Measurements from ENCODE around the gene TMEM38B. TPM values are rescaled to one million over a fixed set of nuclear protein-coding genes. Genes with fewer than 3 reads are reported as not detected.
A peak's percentile ranks its signal among the peaks of the same experiment; 100 is the strongest.
"Not testable (repeated sequence)": the region's sequence is repeated elsewhere in the genome, so short reads cannot be mapped to it uniquely, and the experiment has no call there.

TMEM38B gene
- total and polyA plus RNA-seq, 3 experiments from 2014 or later = 16.1 to 19.2 (median 18.5) TPM

- no peak overlapping the region for H3K27ac Mint-ChIP-seq
- Histone ChIP-seq H3K27ac (ENCODE audit: low read depth, low read length) (no peak overlapping the region), H3K9me3 (ENCODE audit: low read length) (no peaks in the 10 kb centered on the region), H3K27me3 (ENCODE audit: insufficient read depth, low read length, poor library complexity, severe bottlenecking) (no peaks in the 10 kb centered on the region), H3K36me3 (ENCODE audit: insufficient read depth, low read length) (no peaks in the 10 kb centered on the region), H3K4me1 (ENCODE audit: insufficient read depth, low read length) (no peaks in the 10 kb centered on the region), H3K4me3 (ENCODE audit: low read length) (no peak overlapping the region)
- H3K27me3 Mint-ChIP-seq = no peaks in the 10 kb centered on the region
- H3K4me1 Mint-ChIP-seq = peaks cover 7 to 22% (median 9%) of the 10 kb centered on the region in 3 donors
- ChIA-PET POLR2A (no interaction called here), CTCF (interaction anchor here (1.0 kb wide), 1 partner anchor 16 kb away, joined by 3 read pairs; no protein-coding TSS in a partner anchor)
- no peak for DNase-seq
- H3K9me3 Mint-ChIP-seq = no peaks in the 10 kb centered on the region
- H3K4me3 Mint-ChIP-seq = no peak overlapping the region
- H3K36me3 Mint-ChIP-seq = peaks cover 2 to 8% (median 3%) of the 10 kb centered on the region in 3 donors
These were observed 7.9 kb downstream of the TMEM38B start for GRCh38 chr9:105702207-105702606.

- H3K4me3 ChIP-seq (ENCODE audit: low read length); H3K27me3 ChIP-seq (ENCODE audit: insufficient read depth, low read length, poor library complexity, severe bottlenecking); H3K36me3 ChIP-seq (ENCODE audit: insufficient read depth, low read length); H3K27ac ChIP-seq (ENCODE audit: low read depth, low read length); H3K36me3 Mint-ChIP-seq; DNase-seq; CTCF ChIA-PET; H3K9me3 Mint-ChIP-seq; H3K4me1 ChIP-seq (ENCODE audit: insufficient read depth, low read length); POLR2A ChIA-PET; H3K4me3 Mint-ChIP-seq; H3K27me3 Mint-ChIP-seq; H3K9me3 ChIP-seq (ENCODE audit: low read length): not testable (repeated sequence)
- Mint-ChIP-seq H3K27ac (peak overlapping the region in 1 of 8 donors; percentile 58), H3K4me1 (peaks cover 9 to 24% (median 16%) of the 10 kb centered on the region in 3 donors)
These were observed 9.3 kb downstream of the TMEM38B start for GRCh38 chr9:105703638-105704037.

- Histone ChIP-seq H3K4me1 (ENCODE audit: insufficient read depth, low read length) (peaks cover 6% of the 10 kb centered on the region), H3K27ac (ENCODE audit: low read depth, low read length) (no peak overlapping the region), H3K27me3 (ENCODE audit: insufficient read depth, low read length, poor library complexity, severe bottlenecking) (no peaks in the 10 kb centered on the region), H3K9me3 (ENCODE audit: low read length) (no peaks in the 10 kb centered on the region), H3K36me3 (ENCODE audit: insufficient read depth, low read length) (no peaks in the 10 kb centered on the region), H3K4me3 (ENCODE audit: low read length) (no peak overlapping the region)
- H3K27ac Mint-ChIP-seq = no peak overlapping the region
- CTCF ChIA-PET = no interaction called here
- DNase-seq = no peak
- H3K36me3 Mint-ChIP-seq = peaks cover 3 to 19% (median 6%) of the 10 kb centered on the region in 3 donors
- no peaks in the 10 kb centered on the region for H3K27me3 Mint-ChIP-seq
- POLR2A ChIA-PET = no interaction called here
- no peaks in the 10 kb centered on the region for H3K9me3 Mint-ChIP-seq
- no peak overlapping the region for H3K4me3 Mint-ChIP-seq
- peaks cover 5 to 15% (median 13%) of the 10 kb centered on the region in 3 donors for H3K4me1 Mint-ChIP-seq
These were observed 11.8 kb downstream of the TMEM38B start for GRCh38 chr9:105706156-105706555.

GRCh38 chr9:105708405-105708804, 14.1 kb downstream of the TMEM38B start:
- Histone ChIP-seq H3K27ac (ENCODE audit: low read depth, low read length) (no peak overlapping the region), H3K4me1 (ENCODE audit: insufficient read depth, low read length) (peaks cover 6% of the 10 kb centered on the region), H3K9me3 (ENCODE audit: low read length) (no peaks in the 10 kb centered on the region), H3K4me3 (ENCODE audit: low read length) (no peak overlapping the region), H3K36me3 (ENCODE audit: insufficient read depth, low read length) (no peaks in the 10 kb centered on the region), H3K27me3 (ENCODE audit: insufficient read depth, low read length, poor library complexity, severe bottlenecking) (no peaks in the 10 kb centered on the region)
- no peak for DNase-seq
- no peaks in the 10 kb centered on the region for H3K9me3 Mint-ChIP-seq
- H3K36me3 Mint-ChIP-seq = peaks cover 3 to 22% (median 6%) of the 10 kb centered on the region in 3 donors
- H3K4me1 Mint-ChIP-seq = peaks cover 0 to 11% (median 10%) of the 10 kb centered on the region in 3 donors
- peak overlapping the region in 1 of 8 donors; percentile 68 for H3K27ac Mint-ChIP-seq
- ChIA-PET CTCF (interaction anchor here (1.3 kb wide), 1 partner anchor 10 kb away, joined by 4 read pairs; no protein-coding TSS in a partner anchor), POLR2A (no interaction called here)
- peak overlapping the region in 3 of 7 donors; percentile 8 to 50 (median 9) for H3K4me3 Mint-ChIP-seq
- H3K27me3 Mint-ChIP-seq = no peaks in the 10 kb centered on the region

GRCh38 chr9:105710638-105711037, 16.3 kb downstream of the TMEM38B start:
- DNase-seq = no peak
- CTCF ChIA-PET = no interaction called here
- H3K27ac Mint-ChIP-seq = no peak overlapping the region

GRCh38 chr9:105711867-105712266, 17.5 kb downstream of the TMEM38B start:
- Histone ChIP-seq H3K4me3 (ENCODE audit: low read length) (no peak overlapping the region), H3K4me1 (ENCODE audit: insufficient read depth, low read length) (peaks cover 6% of the 10 kb centered on the region), H3K27me3 (ENCODE audit: insufficient read depth, low read length, poor library complexity, severe bottlenecking) (no peaks in the 10 kb centered on the region), H3K27ac (ENCODE audit: low read depth, low read length) (no peak overlapping the region), H3K36me3 (ENCODE audit: insufficient read depth, low read length) (no peaks in the 10 kb centered on the region), H3K9me3 (ENCODE audit: low read length) (no peaks in the 10 kb centered on the region)
- H3K9me3 Mint-ChIP-seq = no peaks in the 10 kb centered on the region
- peaks cover 0 to 11% (median 10%) of the 10 kb centered on the region in 3 donors for H3K4me1 Mint-ChIP-seq
- H3K4me3 Mint-ChIP-seq = no peak overlapping the region
- POLR2A ChIA-PET = no interaction called here
- H3K27me3 Mint-ChIP-seq = no peaks in the 10 kb centered on the region
- no peak overlapping the region for H3K27ac Mint-ChIP-seq
- H3K36me3 Mint-ChIP-seq = peaks cover 0 to 18% (median 3%) of the 10 kb centered on the region in 3 donors
- CTCF ChIA-PET = no interaction called here
- DNase-seq = no peak

More at GRCh38 chr9:105710638-105711037, 16.3 kb downstream of the TMEM38B start:
- peaks cover 3 to 24% (median 6%) of the 10 kb centered on the region in 3 donors for H3K36me3 Mint-ChIP-seq
- no peak overlapping the region for H3K27ac ChIP-seq (ENCODE audit: low read depth, low read length)
- peaks cover 0 to 11% (median 10%) of the 10 kb centered on the region in 3 donors for H3K4me1 Mint-ChIP-seq
- H3K27me3 Mint-ChIP-seq = no peaks in the 10 kb centered on the region
- H3K27me3 ChIP-seq (ENCODE audit: insufficient read depth, low read length, poor library complexity, severe bottlenecking) = no peaks in the 10 kb centered on the region
- no peak overlapping the region for H3K4me3 Mint-ChIP-seq
- H3K4me3 ChIP-seq (ENCODE audit: low read length) = no peak overlapping the region
- H3K9me3 Mint-ChIP-seq = no peaks in the 10 kb centered on the region
- peaks cover 6% of the 10 kb centered on the region for H3K4me1 ChIP-seq (ENCODE audit: insufficient read depth, low read length)
- no peaks in the 10 kb centered on the region for H3K9me3 ChIP-seq (ENCODE audit: low read length)
- POLR2A ChIA-PET = no interaction called here
- H3K36me3 ChIP-seq (ENCODE audit: insufficient read depth, low read length) = no peaks in the 10 kb centered on the region

GRCh38 chr9:105712297-105712696, 18.0 kb downstream of the TMEM38B start:
- Mint-ChIP-seq H3K9me3 (no peaks in the 10 kb centered on the region), H3K4me1 (peaks cover 0 to 11% (median 10%) of the 10 kb centered on the region in 3 donors), H3K27me3 (no peaks in the 10 kb centered on the region), H3K36me3 (peaks cover 0 to 17% (median 3%) of the 10 kb centered on the region in 3 donors), H3K4me3 (no peak overlapping the region), H3K27ac (no peak overlapping the region)
- Histone ChIP-seq H3K9me3 (ENCODE audit: low read length) (no peaks in the 10 kb centered on the region), H3K4me1 (ENCODE audit: insufficient read depth, low read length) (peaks cover 6% of the 10 kb centered on the region), H3K36me3 (ENCODE audit: insufficient read depth, low read length) (no peaks in the 10 kb centered on the region), H3K27ac (ENCODE audit: low read depth, low read length) (no peak overlapping the region), H3K27me3 (ENCODE audit: insufficient read depth, low read length, poor library complexity, severe bottlenecking) (no peaks in the 10 kb centered on the region), H3K4me3 (ENCODE audit: low read length) (no peak overlapping the region)
- CTCF ChIA-PET = no interaction called here
- no peak for DNase-seq
- POLR2A ChIA-PET = no interaction called here

- Histone ChIP-seq H3K36me3 (ENCODE audit: insufficient read depth, low read length) (no peaks in the 10 kb centered on the region), H3K9me3 (ENCODE audit: low read length) (no peaks in the 10 kb centered on the region), H3K27ac (ENCODE audit: low read depth, low read length) (no peak overlapping the region), H3K27me3 (ENCODE audit: insufficient read depth, low read length, poor library complexity, severe bottlenecking) (no peaks in the 10 kb centered on the region), H3K4me1 (ENCODE audit: insufficient read depth, low read length) (peaks cover 6% of the 10 kb centered on the region), H3K4me3 (ENCODE audit: low read length) (no peak overlapping the region)
- H3K4me3 Mint-ChIP-seq = no peak overlapping the region
- no peaks in the 10 kb centered on the region for H3K9me3 Mint-ChIP-seq
- ChIA-PET CTCF (no interaction called here), POLR2A (no interaction called here)
- no peak for DNase-seq
- H3K27me3 Mint-ChIP-seq = no peaks in the 10 kb centered on the region
- peaks cover 0 to 10% (median 9%) of the 10 kb centered on the region in 3 donors for H3K4me1 Mint-ChIP-seq
- no peak overlapping the region for H3K27ac Mint-ChIP-seq
- peaks cover 0 to 17% (median 3%) of the 10 kb centered on the region in 3 donors for H3K36me3 Mint-ChIP-seq
These were observed 18.4 kb downstream of the TMEM38B start for GRCh38 chr9:105712773-105713172.

Measured in CD8-positive, alpha-beta memory T cell (primary cell).